Panc1 (cell line): ENCODE data around the gene TRIM54. TPM values are rescaled to one million over a fixed set of nuclear protein-coding genes. Genes with fewer than 3 reads are reported as not detected.

ENCODE experiments used
- ATAC-seq: fragments of 200-7000 bp; cut with Tn5 transposase; 2 replicates; pipeline ENCODE4 v1.9.1; 2020; ENCODE audit warnings: mild to moderate bottlenecking, moderate library complexity
- BruUV-seq: library from RNA; stranded (reverse); fragments of 400-500 nt; replicated peaks from 2 replicates; lab custom pipeline; 2021; lab: Mats Ljungman, UMichigan
- CTCF ChIA-PET: fragments of 300-600 bp; sonication (Branson Sonifier 250); formaldehyde crosslinking; loops from one replicate; lab custom pipeline; 2022; ENCODE audit warnings: antibody characterized with exemption; lab: Charles Lee
- POLR2A ChIA-PET: fragments of 300-600 bp; sonication (Branson Sonifier 250); formaldehyde crosslinking; loops from one replicate; lab custom pipeline; 2022; ENCODE audit warnings: antibody characterized with exemption; lab: Charles Lee
- DNase-seq: peaks from one replicate; pipeline ENCODE4 v3.0.0-alpha.2; 2010; ENCODE audit warnings: low read depth, low spot score
- H3K27ac ChIP-seq: 2 replicates; pipeline ENCODE4 v1.5.1; 2011; ENCODE audit warnings: mild to moderate bottlenecking, low read length, inconsistent platforms
- H3K27me3 ChIP-seq: fragments of 200-500 bp; sonication (Bioruptor generic); 2 replicates; pipeline ENCODE4 v1.6.0; 2014; ENCODE audit warnings: low read length, inconsistent platforms; ENCODE audit not compliant: control insufficient read depth, insufficient read depth
- H3K36me3 ChIP-seq: fragments of 200-500 bp; sonication (Bioruptor generic); 2 replicates; pipeline ENCODE4 v1.5.1; 2014; ENCODE audit warnings: inconsistent platforms, mild to moderate bottlenecking, low read length, moderate library complexity; ENCODE audit not compliant: control insufficient read depth, insufficient read depth
- H3K4me1 ChIP-seq: 2 replicates; pipeline ENCODE4 v1.5.1; 2011; ENCODE audit warnings: inconsistent platforms, mild to moderate bottlenecking, low read length, moderate library complexity; ENCODE audit not compliant: control insufficient read depth, insufficient read depth
- H3K4me3 ChIP-seq, 2 experiments: 2 replicates each; pipeline ENCODE4 v1.5.1; 2011 to 2012; ENCODE audit warnings: low read depth in 2 of 2, low read length in 2 of 2, mild to moderate bottlenecking in 2 of 2, inconsistent platforms in 1 of 2, moderate library complexity in 1 of 2
- H3K9me3 ChIP-seq: fragments of 200-500 bp; sonication (Bioruptor generic); 2 replicates; pipeline ENCODE4 v1.5.1; 2014; ENCODE audit warnings: low read depth, mild to moderate bottlenecking, inconsistent platforms, low read length, moderate library complexity; ENCODE audit not compliant: control insufficient read depth, insufficient read depth
- CTCF ChIP-seq: fragments of 450-650 bp; IDR thresholded peaks from 2 replicates; pipeline ENCODE4 v1.5.1; 2017; ENCODE audit warnings: mild to moderate bottlenecking
- POLR2AphosphoS5 ChIP-seq: IDR thresholded peaks from 2 replicates; pipeline ENCODE4 v1.6.1; 2012; ENCODE audit warnings: mild to moderate bottlenecking, low read depth, low read length, moderate library complexity
- REST ChIP-seq, 2 experiments: IDR thresholded peaks; 2 replicates each; pipeline ENCODE4 v1.6.1; 2011 to 2012; ENCODE audit warnings: low read depth in 2 of 2, control low read depth in 1 of 2, low read length in 1 of 2, mild to moderate bottlenecking in 1 of 2, moderate library complexity in 1 of 2; ENCODE audit not compliant: insufficient read depth in 1 of 2
- SIN3A ChIP-seq: IDR thresholded peaks from 2 replicates; pipeline ENCODE4 v1.6.1; 2012; ENCODE audit warnings: low read depth, mild to moderate bottlenecking, low read length, moderate library complexity, borderline replicate concordance; ENCODE audit not compliant: insufficient read depth
- TCF7L2 ChIP-seq: IDR thresholded peaks from 2 replicates; pipeline ENCODE4 v1.6.1; 2011; ENCODE audit warnings: mild to moderate bottlenecking, low read depth, low read length, inconsistent platforms
- in situ Hi-C: cut with HindIII; loops from 2 replicates; pipeline ENCODE4 v1.10.0; 2016; ENCODE audit warnings: low sequenced_read_pairs, low pct_unique_long_range_greater_than_20kb
- intact Hi-C: fragments of 100-400 bp; cut with micrococcal nuclease; formaldehyde crosslinking; loops from one replicate; pipeline ENCODE4 v1.10.0; 2022; ENCODE audit not compliant: unreplicated experiment
- total RNA-seq: library from RNA; stranded (reverse); gene quantifications from one replicate; pipeline ENCODE4 v1.2.1, GENCODE V29; 2021; ENCODE audit not compliant: unreplicated experiment

The TRIM54 gene
- total RNA-seq, 1 experiment from 2014 or later = 0.21 TPM

GRCh38 chr2:27264253-27264752 lies 17.9 kb upstream of the TRIM54 start:
- in situ Hi-C loops (no loop called here), intact Hi-C loops (no loop called here)
- ChIA-PET POLR2A (interaction anchor here (0.5 kb wide), 1 partner anchor 8 kb away, joined by 3 read pairs; no protein-coding TSS in a partner anchor), CTCF (interaction anchor here (0.7 to 2.0 kb wide), 2 partner anchors 16 to 54 kb away, joined by 4 read pairs; no protein-coding TSS in a partner anchor)
- H3K36me3 ChIP-seq = no peaks in the 10 kb centered on the region
- TF ChIP-seq SIN3A (no peak), REST (IDR thresholded peaks at IDR 0.05; ENCODE audit: insufficient read depth in 1 of 2, low read depth in 2 of 2, low read length in 1 of 2) (no peak), POLR2AphosphoS5 (no peak), TCF7L2 (no peak), CTCF (no peak)
- no peak overlapping the region for H3K27ac ChIP-seq
- H3K4me3 ChIP-seq = peak overlapping the region; percentile 41 to 51
- no peaks in the 10 kb centered on the region for H3K9me3 ChIP-seq
- DNase-seq = no peak
- peaks cover 27% of the 10 kb centered on the region for H3K27me3 ChIP-seq
- ATAC-seq = peak; percentile 59
- BruUV-seq = no TSS peak
- peaks cover 7% of the 10 kb centered on the region for H3K4me1 ChIP-seq

- in situ Hi-C loops (no loop called here), intact Hi-C loops (no loop called here)
- Histone ChIP-seq H3K4me1 (peaks cover 7% of the 10 kb centered on the region), H3K4me3 (peak overlapping the region; percentile 41 to 51), H3K36me3 (no peaks in the 10 kb centered on the region), H3K27me3 (peaks cover 27% of the 10 kb centered on the region), H3K27ac (no peak overlapping the region), H3K9me3 (no peaks in the 10 kb centered on the region)
- TF ChIP-seq CTCF = peak; percentile 85
- no peak for TF ChIP-seq SIN3A
- POLR2A ChIA-PET = no interaction called here
- DNase-seq (no peak), ATAC-seq (peak; percentile 82)
- CTCF ChIA-PET = interaction anchor here (0.7 to 2.0 kb wide), 2 partner anchors 15 to 53 kb away, joined by 4 read pairs; no protein-coding TSS in a partner anchor
- BruUV-seq = no TSS peak
Observed at GRCh38 chr2:27264753-27265535, 17.3 kb upstream of the TRIM54 start.
